ENCODE measurements around the gene GSN. TPM values are rescaled to one million over a fixed set of nuclear protein-coding genes. Genes with fewer than 3 reads are reported as not detected.
A peak's percentile ranks its signal among the peaks of the same experiment; 100 is the strongest.

The GSN gene
- total RNA-seq, 4 donors from 2014 or later, result 2,362 to 3,466 (median 3,146) TPM

GRCh38 chr9:121349009-121349408 is 81.0 kb downstream of the GSN start:
- peaks cover 7 to 75% of the 10 kb centered on the region in 2 donors for H3K36me3 ChIP-seq

GRCh38 chr9:121350036-121350435 is 82.1 kb downstream of the GSN start:
- Histone ChIP-seq H3K27me3 (no peaks in the 10 kb centered on the region), H3K27ac (peak overlapping the region; percentile 81 to 97 (median 93)), H3K4me3 (no peak overlapping the region), H3K9me3 (no peaks in the 10 kb centered on the region), H3K36me3 (peaks cover 7 to 75% of the 10 kb centered on the region in 2 donors), H3K4me1 (peaks cover 40 to 98% (median 48%) of the 10 kb centered on the region in 3 donors)
- 25 to 69% methylated on average over 1 of the region's 1 CpG for WGBS, 2 donors (ENCODE audit: low coverage in 1 of 2)
- TF ChIP-seq POLR2AphosphoS5 (IDR thresholded peaks at IDR 0.05) (peak; percentile 15), CTCF (IDR thresholded peaks at IDR 0.05) (no peak), EP300 (IDR thresholded peaks at IDR 0.05) (no peak), POLR2A (IDR thresholded peaks at IDR 0.05) (no peak)
- ATAC-seq, result no peak

More at GRCh38 chr9:121349009-121349408, 81.0 kb downstream of the GSN start:
- Histone ChIP-seq H3K4me1 (peaks cover 47 to 98% (median 52%) of the 10 kb centered on the region in 3 donors), H3K9me3 (no peaks in the 10 kb centered on the region), H3K4me3 (no peak overlapping the region), H3K27me3 (no peaks in the 10 kb centered on the region), H3K27ac (peak overlapping the region; percentile 56 to 97 (median 93))
- WGBS, 2 donors (ENCODE audit: low coverage in 1 of 2), result 36 to 61% methylated on average over 8 of the region's 8 CpGs
- ATAC-seq, result peak; percentile 27
- peak; percentile 70 for TF ChIP-seq POLR2AphosphoS5 (IDR thresholded peaks at IDR 0.05)
- TF ChIP-seq CTCF (IDR thresholded peaks at IDR 0.05), result no peak

GRCh38 chr9:121350993-121351561 is 83.1 kb downstream of the GSN start:
- H3K27ac ChIP-seq, result peak overlapping the region; percentile 81 to 97 (median 93)
- no peaks in the 10 kb centered on the region for H3K27me3 ChIP-seq
- no peak overlapping the region for H3K4me3 ChIP-seq
- 0 to 6% methylated on average over 2 of the region's 2 CpGs for WGBS, 2 donors (ENCODE audit: low coverage in 1 of 2)
- no peak for TF ChIP-seq CTCF (IDR thresholded peaks at IDR 0.05)
- TF ChIP-seq POLR2AphosphoS5 (IDR thresholded peaks at IDR 0.05), result peak; percentile 92
- peaks cover 7 to 75% of the 10 kb centered on the region in 2 donors for H3K36me3 ChIP-seq
- peak; percentile 78 for ATAC-seq
- no peaks in the 10 kb centered on the region for H3K9me3 ChIP-seq
- peaks cover 35 to 100% (median 45%) of the 10 kb centered on the region in 3 donors for H3K4me1 ChIP-seq

GRCh38 chr9:121353241-121354061 is 85.5 kb downstream of the GSN start:
- 67 to 79% methylated on average over 9 of the region's 9 CpGs for WGBS, 2 donors (ENCODE audit: low coverage in 1 of 2)
- no peak for TF ChIP-seq CTCF (IDR thresholded peaks at IDR 0.05)
- TF ChIP-seq POLR2A (IDR thresholded peaks at IDR 0.05), result no peak
- no peak for TF ChIP-seq EP300 (IDR thresholded peaks at IDR 0.05)
- TF ChIP-seq POLR2AphosphoS5 (IDR thresholded peaks at IDR 0.05), result no peak
- H3K4me1 ChIP-seq, result peaks cover 39 to 100% (median 51%) of the 10 kb centered on the region in 3 donors
- H3K27ac ChIP-seq, result peak overlapping the region; percentile 69 to 97 (median 88)
- no peaks in the 10 kb centered on the region for H3K9me3 ChIP-seq
- peaks cover 7 to 58% of the 10 kb centered on the region in 2 donors for H3K36me3 ChIP-seq
- no peaks in the 10 kb centered on the region for H3K27me3 ChIP-seq
- no peak for ATAC-seq
- H3K4me3 ChIP-seq, result no peak overlapping the region

All from gastroesophageal sphincter (tissue), 4 donors.